Muscle of arm (tissue), 12 donors: ENCODE measurements around the gene PTP4A2. TPM values are rescaled to one million over a fixed set of nuclear protein-coding genes. Genes with fewer than 3 reads are reported as not detected.
"Not testable (repeated sequence)": the region's sequence is repeated elsewhere in the genome, so short reads cannot be mapped to it uniquely, and the experiment has no call there.

Experiments used
- DNase-seq: peaks from one replicate; pipeline ENCODE4 v3.0.0-alpha.2; 2013
- polyA plus RNA-seq, 12 donors: library from polyadenylated mRNA; unstranded; fragments of 120-200 nt; gene quantifications; one replicate each; pipeline ENCODE4 v1.2.1, GENCODE V29; 2013; ENCODE audit not compliant: insufficient read length in 12 of 12

The PTP4A2 gene
- polyA plus RNA-seq, 12 donors: 221 to 863 (median 252) TPM

DNA sequence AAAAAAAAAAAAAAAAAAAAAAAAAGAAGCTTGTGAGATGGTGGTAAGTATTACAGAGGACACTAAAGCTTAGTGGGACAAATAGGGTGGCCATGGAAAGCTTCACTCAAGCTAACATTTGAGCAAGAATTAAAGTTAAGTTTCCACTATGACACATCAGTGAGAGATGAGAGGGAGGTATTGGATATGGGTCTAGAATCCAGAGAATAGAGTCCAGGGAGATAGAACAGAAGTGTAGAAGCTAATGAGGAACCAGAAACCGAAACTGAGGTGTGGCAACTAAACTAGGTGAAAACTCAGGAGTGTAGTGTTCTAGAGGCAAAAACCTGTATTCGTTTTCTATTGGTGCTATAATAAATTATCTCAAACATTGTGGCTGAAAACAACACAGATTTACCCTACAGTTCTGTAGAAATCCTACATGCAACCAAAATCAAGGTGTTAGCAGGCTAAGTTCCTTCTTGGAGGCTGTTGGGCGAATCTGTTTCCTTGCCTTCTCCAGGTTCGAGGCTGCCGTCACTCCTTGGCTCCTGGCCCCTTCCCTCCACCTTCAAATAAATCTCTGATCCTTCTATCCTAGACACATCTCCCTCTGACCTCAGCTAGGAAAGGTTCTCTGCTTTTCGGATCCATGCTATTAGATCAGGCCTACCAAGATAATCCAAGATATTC is 36.2 kb downstream of the PTP4A2 start:
- no peak for DNase-seq

DNA sequence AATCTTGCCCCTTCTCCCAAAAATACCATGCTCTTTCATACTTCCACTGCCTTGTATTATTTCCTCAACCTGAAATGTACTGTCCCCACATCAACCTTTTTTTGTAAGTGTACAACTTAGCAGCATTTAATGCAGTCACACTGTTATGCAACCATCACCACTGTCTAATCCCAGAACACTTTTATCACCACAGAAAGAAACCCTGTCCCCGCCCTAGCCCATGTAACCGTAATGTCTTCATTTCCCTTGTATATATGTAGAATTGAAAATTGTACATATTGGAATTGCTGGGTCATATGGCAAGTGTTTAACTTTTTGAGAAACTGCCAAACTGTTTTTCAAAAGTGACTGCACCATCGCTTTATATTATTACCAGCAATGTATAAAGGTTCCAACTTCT is 37.4 kb downstream of the PTP4A2 start:
- no peak for DNase-seq

DNA sequence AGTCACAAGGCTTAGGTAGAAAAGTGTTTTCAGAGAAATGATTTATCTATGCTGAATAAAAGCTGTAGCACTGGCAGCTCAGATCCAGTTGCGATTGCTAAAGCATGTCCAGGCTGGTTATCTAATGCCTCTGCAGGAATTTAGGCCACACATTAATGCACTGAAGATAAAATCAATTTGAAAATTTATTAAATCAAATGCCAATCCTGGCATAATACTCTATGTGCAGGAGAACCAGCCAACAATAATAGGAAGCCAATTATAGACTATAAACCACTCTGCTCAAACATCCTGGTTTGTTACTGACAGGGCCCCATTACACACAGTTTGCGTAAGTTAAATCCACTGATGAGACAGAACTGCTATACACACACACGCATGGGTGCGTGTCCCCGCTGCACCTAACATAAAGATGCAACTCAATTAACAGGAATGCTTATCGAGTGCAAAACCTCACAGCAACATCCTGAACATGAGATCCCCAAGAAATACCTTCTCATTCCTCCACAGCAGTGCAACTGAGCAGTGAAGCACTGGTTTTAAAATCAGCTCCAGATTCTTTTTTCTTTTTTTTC is 40.6 kb downstream of the PTP4A2 start:
- DNase-seq: no peak

DNA sequence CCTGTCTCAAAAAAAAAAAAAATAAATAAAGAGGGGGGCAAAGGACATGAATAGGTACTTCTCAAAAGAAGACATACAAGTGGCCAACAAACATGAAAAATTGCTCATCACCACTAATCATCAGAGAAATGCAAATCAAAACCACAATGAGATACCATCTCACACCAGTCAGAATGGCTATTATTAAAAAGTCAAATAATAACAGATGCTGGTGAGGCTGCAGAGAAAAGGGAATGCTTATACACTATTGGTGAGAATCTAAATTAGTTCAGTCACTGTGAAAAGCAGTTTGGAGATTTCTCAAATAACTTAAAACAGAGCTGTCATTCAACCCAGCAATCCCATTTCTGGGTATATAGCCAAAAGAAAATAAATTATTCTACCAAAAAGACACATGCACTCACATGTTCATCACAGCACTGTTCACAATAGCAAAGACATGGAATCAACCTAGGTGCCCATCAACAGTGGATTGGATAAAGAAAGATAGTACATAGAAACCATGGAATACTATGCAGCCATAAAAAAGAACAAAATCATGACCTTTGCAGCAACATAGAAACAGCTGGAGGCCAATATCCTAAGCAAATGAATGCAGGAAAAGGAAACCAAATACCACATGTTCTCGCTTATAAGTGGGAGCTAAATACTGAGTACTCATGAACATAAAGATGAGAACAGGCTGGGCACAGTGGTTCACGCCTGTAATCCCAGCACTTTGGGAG is 42.5 kb downstream of the PTP4A2 start:
- DNase-seq: not testable (repeated sequence)

DNA sequence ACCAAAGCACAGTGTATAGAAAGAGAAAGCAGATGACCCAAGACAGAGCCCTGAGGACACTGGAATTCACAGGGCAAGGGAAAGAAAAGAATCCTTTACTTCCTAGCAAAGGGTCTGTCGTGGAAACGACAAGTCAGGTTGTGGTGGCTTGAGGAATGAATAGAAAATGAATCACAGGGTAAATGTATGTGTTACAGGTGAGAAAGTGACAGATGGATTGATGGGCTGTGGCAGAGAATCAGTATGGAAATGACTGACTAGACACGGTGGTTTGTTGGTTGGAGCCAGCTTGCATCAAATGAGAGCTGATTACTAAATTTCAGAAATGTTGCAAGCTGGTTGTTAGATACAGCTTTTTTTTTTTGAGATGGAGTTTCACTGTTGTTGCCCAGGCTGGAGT is 46.9 kb downstream of the PTP4A2 start:
- DNase-seq: no peak

DNA sequence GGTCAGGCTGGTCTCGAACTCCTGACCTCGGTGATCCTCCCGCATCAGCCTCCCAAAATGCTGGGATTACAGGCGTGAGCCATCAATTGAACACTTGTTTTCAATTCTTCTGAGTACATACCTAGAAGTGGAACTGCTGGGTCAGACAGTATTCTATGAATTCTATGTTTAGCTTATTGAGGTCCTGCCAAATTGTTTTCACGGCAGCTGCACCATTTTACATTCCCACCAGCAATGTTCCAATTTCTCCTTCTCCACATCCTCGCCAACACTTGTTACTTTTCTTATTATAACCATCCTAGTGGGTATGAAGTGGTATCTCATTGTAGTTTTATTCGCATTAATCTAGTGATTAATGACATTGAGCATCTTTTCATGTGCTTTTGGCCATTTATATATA is 49.9 kb downstream of the PTP4A2 start:
- DNase-seq: no peak

DNA sequence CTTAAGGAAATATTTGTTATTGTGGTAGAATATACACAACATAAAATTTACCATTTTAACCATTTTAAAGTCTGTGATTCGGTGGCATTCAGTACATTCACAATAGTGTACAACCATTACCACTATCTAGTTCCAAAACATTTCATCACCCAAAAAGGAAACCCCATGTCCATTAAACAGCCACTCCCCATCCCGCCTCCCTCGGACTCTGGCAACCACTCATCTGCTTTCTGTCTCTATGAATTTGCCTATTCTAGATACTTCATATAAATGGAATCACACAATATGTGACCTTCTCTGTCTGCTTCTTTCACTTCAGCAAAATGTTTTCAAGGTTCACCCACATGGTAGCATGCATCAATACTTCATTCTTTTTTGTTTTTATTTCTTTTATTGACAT is 51.3 kb downstream of the PTP4A2 start:
- DNase-seq: no peak

DNA sequence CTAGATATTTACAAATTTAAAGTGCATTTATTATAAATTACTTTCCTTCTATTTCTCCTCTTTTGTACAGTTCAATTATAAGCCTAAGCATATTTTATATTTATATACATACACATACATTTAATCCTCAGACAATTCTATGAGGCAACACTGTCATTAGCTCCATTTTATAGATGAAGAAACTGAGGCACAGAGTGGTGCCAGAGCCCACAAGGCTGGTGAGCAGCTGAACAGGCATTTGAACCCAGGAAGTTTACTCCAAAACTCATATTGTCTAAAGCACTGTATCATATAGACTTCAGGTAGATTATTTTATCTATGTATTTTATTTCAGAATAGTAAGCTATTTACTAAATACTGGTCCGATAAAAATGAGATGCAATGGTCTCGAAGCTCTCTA is 52.3 kb downstream of the PTP4A2 start:
- no peak for DNase-seq

DNA sequence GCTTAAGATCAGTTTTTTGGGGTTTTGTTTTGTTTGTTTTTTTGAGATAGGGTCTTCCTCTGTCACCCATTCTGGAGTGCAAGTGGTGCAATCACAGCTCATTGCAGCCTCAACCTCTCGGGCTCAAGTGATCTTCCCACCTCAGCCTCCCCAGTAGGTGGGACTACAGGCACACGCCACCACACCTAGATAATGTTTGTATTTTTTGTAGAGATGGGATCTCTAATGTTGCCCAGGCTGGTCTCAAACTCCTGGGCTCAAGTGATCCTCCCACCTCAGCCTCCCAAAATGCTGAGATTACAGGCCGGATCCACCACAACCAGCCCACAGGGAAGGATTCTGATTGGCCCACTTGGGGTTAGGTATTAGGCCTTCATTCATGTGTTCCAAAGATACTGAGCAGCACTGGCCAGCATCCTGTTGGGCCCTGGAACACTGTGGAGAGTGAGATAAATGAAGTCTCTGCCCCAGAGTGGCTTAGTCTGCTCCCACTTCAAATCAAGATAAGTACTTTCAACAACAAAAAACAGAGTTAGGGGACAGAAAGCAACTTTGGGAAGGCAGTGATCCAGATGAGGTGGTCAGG is 54.7 kb downstream of the PTP4A2 start:
- DNase-seq: no peak

DNA sequence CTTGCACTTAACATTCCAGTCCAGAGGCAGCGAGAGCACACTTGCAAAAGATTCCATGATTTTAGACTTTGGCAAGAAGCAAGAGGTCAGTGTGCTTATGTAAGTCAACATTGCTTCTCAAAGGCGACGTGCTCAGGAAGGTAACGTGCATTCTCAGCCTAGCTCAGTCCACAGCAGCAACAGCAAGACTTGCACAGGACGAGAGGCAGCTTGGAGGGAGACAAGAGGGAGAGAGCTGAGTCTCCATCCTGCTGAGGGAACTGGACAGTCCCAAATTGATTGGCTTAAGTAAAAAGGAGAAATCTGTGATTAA is 56.5 kb downstream of the PTP4A2 start:
- no peak for DNase-seq

DNA sequence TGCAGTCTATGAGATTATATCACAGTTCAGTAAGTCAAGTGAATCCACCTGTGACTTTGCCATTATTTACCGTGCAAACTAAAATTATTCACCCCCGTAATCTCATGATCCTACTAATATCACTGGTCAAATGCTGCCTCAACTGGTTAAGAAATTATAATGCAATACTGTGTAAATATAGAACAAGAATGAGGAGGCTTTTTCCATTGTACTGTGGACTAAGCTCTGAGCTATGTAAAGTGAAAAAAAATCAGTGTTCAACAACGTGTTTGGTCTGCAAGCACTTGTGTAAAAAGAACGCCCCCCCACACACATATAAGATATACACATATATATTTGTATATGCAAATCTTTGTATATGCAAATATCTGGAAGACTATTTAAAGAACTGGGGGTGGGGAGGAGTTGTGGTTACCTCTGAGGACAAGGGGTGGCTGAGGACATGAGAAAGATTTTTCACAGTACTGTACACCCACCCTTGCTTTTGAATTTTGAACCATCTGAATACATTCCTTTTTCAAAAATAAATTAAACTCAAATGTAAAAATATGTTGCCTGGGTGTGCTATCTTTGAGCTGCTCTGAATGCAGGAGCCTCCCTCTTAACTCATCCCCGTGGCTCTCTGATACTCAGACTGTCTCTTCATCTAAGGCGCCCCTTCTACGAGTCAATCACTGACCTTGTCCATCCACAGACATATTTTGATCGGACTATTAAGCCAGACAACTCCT is 57.0 kb downstream of the PTP4A2 start:
- no peak for DNase-seq

DNA sequence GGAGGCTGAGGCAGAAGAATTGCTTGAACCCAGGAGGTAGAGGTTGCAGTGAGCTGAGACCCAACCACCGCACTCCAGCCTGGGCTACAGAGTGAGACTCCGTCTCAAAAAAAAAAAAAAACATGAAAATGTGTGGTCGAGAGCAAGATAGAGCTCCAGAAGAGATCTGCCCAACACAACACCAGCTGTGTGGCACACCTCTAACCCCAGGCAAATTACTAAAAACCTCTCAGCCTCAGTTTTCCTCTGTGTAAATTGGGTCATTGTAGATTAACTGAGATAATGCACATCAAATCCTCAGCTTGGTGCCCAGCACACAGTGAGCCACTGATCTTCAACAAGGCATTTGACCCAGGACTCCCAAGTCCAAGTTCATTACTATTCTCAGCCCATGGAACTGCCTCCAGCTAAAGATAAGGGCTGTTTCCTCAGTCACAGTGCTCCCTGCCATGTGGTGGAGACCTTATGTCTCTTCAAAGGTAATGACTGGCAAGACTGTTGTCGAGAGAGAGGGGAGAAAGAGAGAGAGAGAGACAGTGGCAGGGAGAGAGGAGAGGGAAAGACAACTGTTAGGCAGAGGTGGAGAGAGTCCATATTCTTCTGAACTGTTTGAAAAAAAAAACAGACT is 58.1 kb downstream of the PTP4A2 start:
- DNase-seq: no peak

DNA sequence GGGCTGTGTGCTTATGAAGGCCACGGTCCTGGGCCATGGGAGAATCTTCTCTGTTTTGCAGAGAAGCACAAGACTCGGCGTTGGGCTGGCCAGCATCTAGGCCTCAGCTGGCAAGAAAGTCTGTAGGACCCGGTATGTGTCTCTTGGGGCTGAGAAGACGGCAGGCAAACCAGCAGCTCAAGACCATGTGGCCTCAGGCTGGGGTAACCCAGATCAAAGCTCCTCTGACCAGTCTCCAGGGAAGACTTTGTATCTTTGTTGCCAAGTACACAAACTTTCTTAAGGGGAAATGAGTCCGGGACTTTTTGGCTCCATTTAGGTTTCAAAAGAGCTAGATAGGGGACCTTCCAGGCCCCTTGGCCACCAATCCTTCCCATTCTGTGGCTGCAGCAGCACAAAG is 60.1 kb downstream of the PTP4A2 start:
- DNase-seq: no peak

DNA sequence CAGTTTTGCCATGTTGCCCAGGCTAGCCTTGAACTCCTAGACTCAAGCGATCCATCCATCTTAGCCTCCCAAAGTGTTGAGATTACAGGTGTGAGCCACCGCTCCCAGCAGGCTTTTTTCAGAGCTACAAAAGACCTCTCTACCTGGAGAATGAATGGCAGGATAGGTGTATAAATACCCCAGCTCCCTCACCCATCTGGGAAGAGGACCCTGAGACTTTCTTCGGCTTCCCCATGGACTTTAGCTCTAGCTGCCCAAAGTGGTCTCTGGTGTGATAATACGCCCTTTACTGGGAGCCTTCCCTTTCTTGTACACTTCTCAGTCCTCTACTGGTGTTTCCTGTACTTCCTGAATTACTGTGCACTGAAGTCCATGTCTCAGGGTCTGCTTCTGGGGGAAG is 60.6 kb downstream of the PTP4A2 start:
- DNase-seq: no peak

DNA sequence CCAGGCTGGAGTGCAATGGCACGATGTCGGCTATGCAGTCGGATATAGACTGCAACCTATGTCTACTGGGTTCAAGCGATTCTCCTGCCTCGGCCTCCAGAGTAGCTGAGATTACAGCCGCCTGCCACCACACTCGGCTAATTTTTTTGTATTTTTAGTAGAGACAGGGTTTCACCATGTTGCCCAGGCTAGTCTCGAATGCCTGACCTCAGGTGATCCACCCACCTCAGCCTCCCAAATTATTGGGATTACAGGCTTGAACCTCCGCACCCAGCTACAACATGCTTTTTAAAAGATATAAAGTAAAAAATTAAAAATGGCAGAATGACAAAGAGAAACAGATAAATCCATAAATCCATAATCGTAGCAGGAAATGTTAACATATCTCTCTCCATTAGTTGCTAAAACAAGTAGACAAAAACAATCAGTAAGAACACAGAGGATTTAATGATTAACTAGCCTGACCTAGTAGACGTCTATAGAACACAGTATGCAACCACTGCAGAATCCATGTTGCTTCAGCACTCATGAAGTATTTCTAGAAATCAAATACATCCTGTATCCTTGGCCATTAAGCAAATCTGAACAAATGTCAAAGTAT is 62.4 kb downstream of the PTP4A2 start:
- no peak for DNase-seq

DNA sequence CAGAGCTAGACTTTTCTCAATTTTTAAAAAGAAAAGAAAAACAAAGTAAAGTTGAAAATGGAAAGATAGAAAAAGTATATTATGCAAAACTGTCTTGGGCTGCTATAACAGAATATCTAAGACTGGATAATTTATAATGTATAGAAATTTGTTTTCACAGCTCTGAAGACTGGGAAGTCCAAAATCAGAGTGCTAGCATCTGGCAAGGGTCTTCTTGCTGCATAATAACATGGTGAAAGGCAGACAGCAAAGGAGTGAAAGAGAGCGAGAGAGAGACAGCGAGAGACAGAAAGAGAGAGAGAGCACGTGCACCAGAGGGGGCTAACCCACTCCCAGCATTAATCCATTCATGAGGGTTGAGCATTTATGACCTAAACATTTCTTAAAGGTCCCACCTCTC is 63.2 kb downstream of the PTP4A2 start:
- DNase-seq: no peak

DNA sequence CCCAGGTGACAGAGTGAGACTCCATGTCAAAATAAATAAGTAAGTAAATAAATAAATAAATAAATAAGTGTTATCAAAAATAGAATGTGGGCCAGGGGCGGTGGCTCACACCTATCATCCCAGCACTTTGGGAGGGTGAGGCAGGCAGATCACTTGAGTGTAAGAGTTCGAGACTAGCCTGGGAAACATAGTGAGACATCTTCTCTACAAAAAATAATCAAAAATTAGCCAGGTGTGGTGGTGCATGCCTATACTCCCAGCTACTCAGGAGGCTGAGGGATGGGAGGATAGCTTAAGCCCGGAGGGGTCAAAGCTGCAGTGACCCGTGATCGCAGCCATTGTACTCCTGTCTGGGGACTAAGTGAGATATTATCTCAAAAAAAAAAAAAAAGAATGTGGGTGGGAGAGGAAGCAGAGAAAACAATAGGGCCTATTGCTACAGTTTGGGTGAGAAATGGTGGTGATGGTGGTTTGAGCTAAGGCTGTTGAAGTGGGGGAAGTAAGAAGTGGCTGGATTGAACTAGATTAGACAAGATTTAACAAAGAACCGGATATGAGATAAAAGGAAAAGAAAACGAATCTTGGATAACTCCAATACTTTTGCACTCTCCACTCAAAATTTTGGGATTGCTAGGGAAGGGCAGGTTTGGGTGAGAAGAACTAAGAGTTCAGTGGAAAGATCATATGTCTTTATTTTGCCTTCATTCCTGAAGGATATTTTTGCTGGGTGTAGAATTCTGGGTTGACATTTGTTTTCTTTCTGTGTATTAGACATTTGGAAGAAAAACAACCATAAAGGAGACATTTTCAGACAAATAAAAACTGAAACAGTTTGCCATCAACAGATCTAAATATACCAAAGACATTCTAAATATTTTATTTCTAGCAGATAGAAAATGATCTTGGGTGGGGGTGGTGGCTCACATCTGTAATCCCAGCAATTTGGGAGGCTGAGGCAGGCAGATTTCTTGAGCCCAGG is 65.2 kb downstream of the PTP4A2 start:
- no peak for DNase-seq

DNA sequence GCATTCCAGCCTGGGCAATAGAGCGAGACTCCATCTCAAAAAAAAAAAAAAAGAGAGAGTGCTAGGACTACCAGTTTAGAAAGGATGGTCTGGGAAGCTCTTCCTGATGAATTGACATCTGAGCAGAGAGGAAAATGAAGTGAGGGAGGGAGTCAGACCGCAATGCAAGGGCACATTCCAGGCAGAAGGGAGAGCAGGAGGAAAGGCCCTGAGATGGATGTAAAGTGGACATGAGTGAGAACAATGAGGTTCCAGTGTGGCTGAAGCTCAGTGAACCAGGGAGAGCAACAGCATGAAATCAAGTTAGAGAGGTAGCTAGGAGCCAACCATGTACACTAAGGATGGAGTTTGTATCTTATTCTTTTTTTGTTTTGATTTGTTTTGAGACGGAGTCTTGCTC is 66.5 kb downstream of the PTP4A2 start:
- DNase-seq: no peak

DNA sequence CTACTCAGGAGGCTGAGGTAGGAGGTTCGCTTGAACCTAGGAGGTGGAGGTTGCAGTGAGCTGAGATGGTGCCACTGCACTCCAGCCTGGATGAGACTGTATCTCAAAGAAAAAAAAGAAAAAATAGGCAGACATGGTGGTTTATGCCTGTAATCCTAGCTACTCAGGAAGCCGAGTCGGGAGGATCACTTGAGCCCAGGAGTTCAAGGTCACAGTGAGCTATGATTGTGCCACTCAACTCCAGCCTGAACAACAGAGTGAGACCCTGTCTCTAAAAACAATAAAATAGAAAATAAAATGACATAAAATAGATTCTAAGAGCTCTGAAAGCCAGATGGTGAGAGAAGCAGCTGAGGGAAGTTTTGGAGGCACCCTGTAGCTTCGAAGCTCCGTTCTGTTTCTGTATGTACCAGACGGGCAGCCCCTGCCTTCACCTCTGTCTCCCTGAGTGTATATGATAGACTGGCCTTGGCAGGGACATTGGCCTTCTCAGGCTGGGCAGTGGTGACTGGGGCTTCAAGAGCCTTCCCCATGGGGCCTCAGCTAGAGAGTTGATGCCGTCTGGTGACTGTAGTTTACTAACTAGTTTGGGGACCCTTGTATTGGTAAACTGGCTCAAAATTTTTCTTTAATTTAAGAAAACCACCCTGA is 68.0 kb downstream of the PTP4A2 start:
- DNase-seq: no peak

DNA sequence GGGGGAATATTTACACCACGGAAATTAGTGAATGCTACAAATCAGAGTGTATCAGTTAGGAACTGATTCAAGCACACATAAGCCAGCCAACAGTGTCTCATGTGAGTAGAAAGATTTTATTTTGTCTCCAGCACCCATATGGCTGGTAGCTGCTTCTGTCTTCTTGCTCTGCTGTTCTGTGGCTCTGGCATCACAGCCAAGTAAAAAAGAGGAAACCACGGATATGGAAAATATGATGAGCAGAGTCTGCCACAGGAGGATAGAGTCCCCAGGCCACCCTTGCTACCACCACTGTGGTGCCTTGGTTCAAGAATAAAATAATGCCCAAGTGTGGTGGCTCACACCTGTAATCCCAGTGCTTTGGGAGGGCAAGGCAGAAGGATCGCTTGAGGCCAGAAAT is 68.7 kb downstream of the PTP4A2 start:
- DNase-seq: no peak
